ENCODE measurements around the gene SLC41A2.
"Not testable (repeated sequence)": the region's sequence is repeated elsewhere in the genome, so short reads cannot be mapped to it uniquely, and the experiment has no call there.

SLC41A2 gene

GRCh38 chr12:104985206-104985605 lies 27.1 kb upstream of the SLC41A2 start:
- peak overlapping the region; percentile 97 for H2AFZ ChIP-seq (ENCODE audit: low read depth, low read length, severe bottlenecking)
- H3K79me2 ChIP-seq (ENCODE audit: insufficient read depth, low read length), result peaks cover 35% of the 10 kb centered on the region
- no peak overlapping the region for H3K27ac ChIP-seq (ENCODE audit: low read depth, low read length)
- peak overlapping the region; percentile 85 for H3K4me3 ChIP-seq (ENCODE audit: insufficient read depth, low read length, poor library complexity, severe bottlenecking)
- H3K9me3 ChIP-seq (ENCODE audit: insufficient read depth, low read length), result no peaks in the 10 kb centered on the region
- no peaks in the 10 kb centered on the region for H3F3A ChIP-seq (ENCODE audit: insufficient read depth)
- no peaks in the 10 kb centered on the region for H4K20me1 ChIP-seq (ENCODE audit: low read depth, low read length)
- H3K9ac ChIP-seq (ENCODE audit: low read length), result peak overlapping the region; percentile 77; the same call in 1 of the 2 replicates
- TF ChIP-seq CTCF (IDR thresholded peaks at IDR 0.05; ENCODE audit: insufficient read depth, low read length, poor library complexity, severe bottlenecking) (peak; percentile 25), EZH2phosphoT487 (conservative IDR thresholded peaks at IDR 0.05; ENCODE audit: low read length) (no peak)
- H3K27me3 ChIP-seq (ENCODE audit: low read length), result no peaks in the 10 kb centered on the region
- peak overlapping the region; percentile 84 for H3K4me2 ChIP-seq (ENCODE audit: low read depth, low read length, poor library complexity, severe bottlenecking)
- H3K9me2 ChIP-seq (replicated peaks; ENCODE audit: insufficient read depth, low read length), result no peaks in the 10 kb centered on the region
- peaks cover 13% of the 10 kb centered on the region; the same call in 1 of the 2 replicates for H3K36me3 ChIP-seq (ENCODE audit: low read length)

GRCh38 chr12:104977688-104978087 lies 19.6 kb upstream of the SLC41A2 start:
- not testable (repeated sequence) for H3K9me2 ChIP-seq (replicated peaks; ENCODE audit: insufficient read depth, low read length); H3K9me3 ChIP-seq (ENCODE audit: insufficient read depth, low read length); H3K4me2 ChIP-seq (ENCODE audit: low read depth, low read length, poor library complexity, severe bottlenecking)

GRCh38 chr12:104976703-104977102 lies 18.6 kb upstream of the SLC41A2 start:
- no peaks in the 10 kb centered on the region for H3K9me3 ChIP-seq (ENCODE audit: insufficient read depth, low read length)
- H3K27me3 ChIP-seq (ENCODE audit: low read length), result no peaks in the 10 kb centered on the region
- no peaks in the 10 kb centered on the region for H3K9me2 ChIP-seq (replicated peaks; ENCODE audit: insufficient read depth, low read length)
- H4K20me1 ChIP-seq (ENCODE audit: low read depth, low read length), result no peaks in the 10 kb centered on the region
- H3K36me3 ChIP-seq (ENCODE audit: low read length), result no peaks in the 10 kb centered on the region
- no peaks in the 10 kb centered on the region for H3K79me2 ChIP-seq (ENCODE audit: insufficient read depth, low read length)
- H3K9ac ChIP-seq (ENCODE audit: low read length), result no peak overlapping the region
- TF ChIP-seq CTCF (IDR thresholded peaks at IDR 0.05; ENCODE audit: insufficient read depth, low read length, poor library complexity, severe bottlenecking) (no peak), EZH2phosphoT487 (conservative IDR thresholded peaks at IDR 0.05; ENCODE audit: low read length) (no peak)
- H2AFZ ChIP-seq (ENCODE audit: low read depth, low read length, severe bottlenecking), result no peak overlapping the region
- H3F3A ChIP-seq (ENCODE audit: insufficient read depth), result no peaks in the 10 kb centered on the region
- H3K4me2 ChIP-seq (ENCODE audit: low read depth, low read length, poor library complexity, severe bottlenecking), result no peak overlapping the region
- no peak overlapping the region for H3K27ac ChIP-seq (ENCODE audit: low read depth, low read length)
- H3K4me3 ChIP-seq (ENCODE audit: insufficient read depth, low read length, poor library complexity, severe bottlenecking), result no peak overlapping the region

More at GRCh38 chr12:104977688-104978087, 19.6 kb upstream of the SLC41A2 start:
- not testable (repeated sequence) for H3K9ac ChIP-seq (ENCODE audit: low read length); H3K4me3 ChIP-seq (ENCODE audit: insufficient read depth, low read length, poor library complexity, severe bottlenecking); H4K20me1 ChIP-seq (ENCODE audit: low read depth, low read length); H3F3A ChIP-seq (ENCODE audit: insufficient read depth); H3K36me3 ChIP-seq (ENCODE audit: low read length); H3K27ac ChIP-seq (ENCODE audit: low read depth, low read length); H3K79me2 ChIP-seq (ENCODE audit: insufficient read depth, low read length); H3K27me3 ChIP-seq (ENCODE audit: low read length); H2AFZ ChIP-seq (ENCODE audit: low read depth, low read length, severe bottlenecking)

- H3K9me2 ChIP-seq (replicated peaks; ENCODE audit: insufficient read depth, low read length), result no peaks in the 10 kb centered on the region
- H3K9me3 ChIP-seq (ENCODE audit: insufficient read depth, low read length), result no peaks in the 10 kb centered on the region
- no peaks in the 10 kb centered on the region for H3K79me2 ChIP-seq (ENCODE audit: insufficient read depth, low read length)
- no peaks in the 10 kb centered on the region for H3K36me3 ChIP-seq (ENCODE audit: low read length)
- H2AFZ ChIP-seq (ENCODE audit: low read depth, low read length, severe bottlenecking), result no peak overlapping the region
- no peaks in the 10 kb centered on the region for H3F3A ChIP-seq (ENCODE audit: insufficient read depth)
- no peak overlapping the region for H3K9ac ChIP-seq (ENCODE audit: low read length)
- H3K4me2 ChIP-seq (ENCODE audit: low read depth, low read length, poor library complexity, severe bottlenecking), result no peak overlapping the region
- H3K27me3 ChIP-seq (ENCODE audit: low read length), result no peaks in the 10 kb centered on the region
- H4K20me1 ChIP-seq (ENCODE audit: low read depth, low read length), result no peaks in the 10 kb centered on the region
- TF ChIP-seq CTCF (IDR thresholded peaks at IDR 0.05; ENCODE audit: insufficient read depth, low read length, poor library complexity, severe bottlenecking) (no peak), EZH2phosphoT487 (conservative IDR thresholded peaks at IDR 0.05; ENCODE audit: low read length) (no peak)
- no peak overlapping the region for H3K27ac ChIP-seq (ENCODE audit: low read depth, low read length)
- H3K4me3 ChIP-seq (ENCODE audit: insufficient read depth, low read length, poor library complexity, severe bottlenecking), result no peak overlapping the region
Measured at GRCh38 chr12:104975587-104976343, 17.7 kb upstream of the SLC41A2 start.

Data from SU-DHL-6 (cell line).